AG09319 (cell line): ENCODE measurements around the gene KCTD8.

Source experiments
- DNase-seq: peaks from one replicate; pipeline ENCODE4 v3.0.0-alpha.2; 2010; ENCODE audit warnings: low read depth; ENCODE audit errors: extremely low read depth
- TF ChIP-seq, protein P1 (sequence below): IDR thresholded peaks from 2 replicates; pipeline ENCODE4 v1.5.1; 2011; ENCODE audit warnings: low read depth, mild to moderate bottlenecking, inconsistent platforms, low read length, moderate library complexity

The KCTD8 gene

DNA sequence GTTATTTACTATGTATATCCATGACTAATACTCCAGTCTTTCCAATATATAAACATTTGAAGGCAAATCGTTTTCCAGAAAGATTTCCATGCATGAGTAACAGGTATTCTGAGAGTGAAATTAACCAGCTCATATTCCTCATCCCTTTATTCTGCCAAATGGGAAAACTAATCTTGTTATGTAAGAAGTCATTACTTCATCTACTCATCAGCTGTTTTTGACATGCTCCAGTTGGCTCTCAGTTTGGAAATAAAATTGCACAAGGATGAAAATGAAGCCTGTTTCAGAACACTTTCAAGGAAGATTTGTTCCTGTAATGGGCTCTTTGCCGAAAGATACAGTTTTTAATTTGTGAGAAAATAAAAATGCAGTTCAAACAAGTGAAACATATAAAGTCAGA, 121.9 kb downstream of the KCTD8 start:
- TF ChIP-seq, protein P1, sequence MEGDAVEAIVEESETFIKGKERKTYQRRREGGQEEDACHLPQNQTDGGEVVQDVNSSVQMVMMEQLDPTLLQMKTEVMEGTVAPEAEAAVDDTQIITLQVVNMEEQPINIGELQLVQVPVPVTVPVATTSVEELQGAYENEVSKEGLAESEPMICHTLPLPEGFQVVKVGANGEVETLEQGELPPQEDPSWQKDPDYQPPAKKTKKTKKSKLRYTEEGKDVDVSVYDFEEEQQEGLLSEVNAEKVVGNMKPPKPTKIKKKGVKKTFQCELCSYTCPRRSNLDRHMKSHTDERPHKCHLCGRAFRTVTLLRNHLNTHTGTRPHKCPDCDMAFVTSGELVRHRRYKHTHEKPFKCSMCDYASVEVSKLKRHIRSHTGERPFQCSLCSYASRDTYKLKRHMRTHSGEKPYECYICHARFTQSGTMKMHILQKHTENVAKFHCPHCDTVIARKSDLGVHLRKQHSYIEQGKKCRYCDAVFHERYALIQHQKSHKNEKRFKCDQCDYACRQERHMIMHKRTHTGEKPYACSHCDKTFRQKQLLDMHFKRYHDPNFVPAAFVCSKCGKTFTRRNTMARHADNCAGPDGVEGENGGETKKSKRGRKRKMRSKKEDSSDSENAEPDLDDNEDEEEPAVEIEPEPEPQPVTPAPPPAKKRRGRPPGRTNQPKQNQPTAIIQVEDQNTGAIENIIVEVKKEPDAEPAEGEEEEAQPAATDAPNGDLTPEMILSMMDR: no peak
- DNase-seq: no peak

DNA sequence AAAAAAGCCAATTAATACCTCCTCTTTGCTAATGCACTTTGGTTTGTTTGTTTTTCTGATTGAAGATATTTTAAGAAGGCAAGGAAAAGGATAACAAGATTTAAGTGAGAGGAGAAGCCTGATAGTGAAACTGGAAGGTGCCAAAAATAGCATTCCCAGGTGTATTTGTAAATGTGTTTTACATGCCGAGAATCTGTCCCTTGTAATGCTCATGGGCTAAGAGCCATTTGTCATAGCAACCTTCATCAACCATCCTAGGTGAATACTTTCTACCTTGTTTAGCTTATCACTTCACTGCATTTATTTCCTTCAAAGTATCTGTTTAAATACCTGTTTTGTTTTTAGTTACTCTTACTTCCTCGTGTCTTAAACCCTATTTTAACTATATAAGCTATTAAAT, 127.8 kb downstream of the KCTD8 start:
- DNase-seq: no peak
- TF ChIP-seq, protein P1: no peak

DNA sequence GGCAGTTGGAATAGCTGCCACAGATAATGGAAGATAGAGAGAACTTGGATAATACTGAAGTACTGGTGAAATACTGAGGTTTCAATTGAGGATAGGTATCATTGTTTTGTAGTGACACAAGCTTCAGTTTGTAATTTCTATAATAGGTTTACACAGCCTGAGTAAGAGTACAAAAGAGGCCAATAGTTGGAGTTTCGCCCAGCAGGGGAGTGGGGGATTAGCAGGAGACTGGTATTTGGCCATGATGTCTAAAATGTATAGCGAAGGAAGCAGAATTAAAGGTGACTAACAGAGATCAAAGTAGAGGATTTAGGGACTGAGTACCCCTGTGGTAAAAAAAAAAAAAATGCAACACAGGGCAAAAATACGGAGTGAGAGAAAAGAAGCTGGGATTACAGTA, 129.5 kb downstream of the KCTD8 start:
- TF ChIP-seq, protein P1: no peak
- DNase-seq: no peak

DNA sequence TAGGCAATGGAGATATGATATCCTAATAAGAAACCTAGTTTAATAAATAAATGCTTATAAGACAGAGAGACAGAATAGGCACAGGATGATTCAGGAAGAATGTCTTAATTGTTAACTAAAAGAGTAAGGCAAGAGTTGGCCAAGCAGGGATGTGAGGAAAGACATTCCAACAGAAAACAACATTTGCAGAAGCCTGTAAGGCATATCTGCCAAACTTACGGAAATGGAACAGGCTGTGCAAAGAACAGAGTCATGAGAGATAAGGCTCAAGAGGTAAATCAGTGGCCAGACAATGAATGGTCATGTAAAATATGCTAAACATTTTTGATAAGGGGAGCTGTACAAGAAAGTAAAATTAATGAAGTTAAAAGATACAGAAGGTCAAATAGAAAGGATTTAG, 134.9 kb downstream of the KCTD8 start:
- no peak for DNase-seq

DNA sequence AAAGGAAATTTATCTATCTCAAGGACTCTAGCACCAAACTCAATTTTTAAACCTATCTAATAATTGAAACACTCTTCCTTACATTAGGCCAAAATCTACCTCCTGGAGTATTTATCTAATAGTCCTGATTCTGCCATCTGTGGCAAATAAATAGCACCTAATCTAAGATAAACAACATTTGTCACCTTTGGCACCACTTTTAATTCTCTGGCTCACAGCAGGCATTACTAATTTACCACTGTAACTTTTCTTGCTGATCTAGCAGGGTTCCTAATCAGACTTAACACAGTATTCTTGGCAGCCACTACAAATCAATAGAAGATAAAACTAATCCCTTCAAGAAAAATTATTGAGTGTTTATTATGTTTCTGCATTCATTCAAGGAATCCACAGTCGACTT, 161.1 kb downstream of the KCTD8 start:
- DNase-seq: no peak
- TF ChIP-seq, protein P1: no peak

More for the DNA sequence above, 134.9 kb downstream of the KCTD8 start:
- TF ChIP-seq, protein P1: no peak

DNA sequence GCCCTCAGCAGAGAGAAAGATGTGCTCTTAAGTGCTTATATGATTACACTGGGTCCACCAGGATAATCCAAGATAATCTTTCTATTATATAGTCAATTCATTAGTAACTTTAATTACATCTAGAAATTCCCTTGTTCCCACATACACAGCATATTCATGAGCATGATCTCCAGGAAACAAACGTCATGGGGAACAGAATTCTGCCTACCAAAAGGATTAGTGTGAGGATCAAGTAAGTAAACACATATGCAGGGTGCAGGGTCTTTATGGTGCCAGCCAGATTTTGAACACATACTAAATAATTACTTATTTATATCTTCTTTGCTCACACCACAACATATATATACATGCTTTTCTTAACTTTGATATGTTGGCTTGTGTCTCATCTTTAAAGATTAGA, 169.1 kb downstream of the KCTD8 start:
- TF ChIP-seq, protein P1: no peak
- no peak for DNase-seq

DNA sequence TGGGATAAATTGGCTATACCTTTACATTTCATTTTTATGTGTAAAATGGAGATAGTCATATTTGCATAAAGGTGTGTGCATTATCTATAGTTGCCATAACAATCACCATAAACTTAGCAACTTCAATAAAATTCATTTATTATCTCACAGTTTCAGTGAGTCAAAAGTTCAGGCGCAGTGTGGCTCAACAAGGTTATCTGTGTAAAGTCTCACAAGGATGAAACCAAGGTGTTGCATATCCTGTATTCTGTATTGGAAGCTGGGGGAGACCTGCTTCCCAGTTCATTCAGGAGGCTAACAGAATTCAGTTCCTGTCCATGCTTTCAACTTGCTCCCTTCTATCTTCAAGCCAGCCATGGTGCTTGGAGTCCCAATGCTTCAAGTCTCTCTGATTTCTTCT, 169.5 kb downstream of the KCTD8 start:
- DNase-seq: no peak
- TF ChIP-seq, protein P1: no peak
